HL-60/S4 treated with retinoic acid at 250 ng/mL for 4 days and 3 days (cell line): ENCODE data around the gene SCAMP1.

Experiments
- in situ Hi-C: fragments of 300-500 bp; cut with MboI; formaldehyde crosslinking; loops from 2 replicates; pipeline ENCODE4 v1.7.0; 2022; ENCODE audit warnings: low sequenced_read_pairs

Gene SCAMP1

DNA sequence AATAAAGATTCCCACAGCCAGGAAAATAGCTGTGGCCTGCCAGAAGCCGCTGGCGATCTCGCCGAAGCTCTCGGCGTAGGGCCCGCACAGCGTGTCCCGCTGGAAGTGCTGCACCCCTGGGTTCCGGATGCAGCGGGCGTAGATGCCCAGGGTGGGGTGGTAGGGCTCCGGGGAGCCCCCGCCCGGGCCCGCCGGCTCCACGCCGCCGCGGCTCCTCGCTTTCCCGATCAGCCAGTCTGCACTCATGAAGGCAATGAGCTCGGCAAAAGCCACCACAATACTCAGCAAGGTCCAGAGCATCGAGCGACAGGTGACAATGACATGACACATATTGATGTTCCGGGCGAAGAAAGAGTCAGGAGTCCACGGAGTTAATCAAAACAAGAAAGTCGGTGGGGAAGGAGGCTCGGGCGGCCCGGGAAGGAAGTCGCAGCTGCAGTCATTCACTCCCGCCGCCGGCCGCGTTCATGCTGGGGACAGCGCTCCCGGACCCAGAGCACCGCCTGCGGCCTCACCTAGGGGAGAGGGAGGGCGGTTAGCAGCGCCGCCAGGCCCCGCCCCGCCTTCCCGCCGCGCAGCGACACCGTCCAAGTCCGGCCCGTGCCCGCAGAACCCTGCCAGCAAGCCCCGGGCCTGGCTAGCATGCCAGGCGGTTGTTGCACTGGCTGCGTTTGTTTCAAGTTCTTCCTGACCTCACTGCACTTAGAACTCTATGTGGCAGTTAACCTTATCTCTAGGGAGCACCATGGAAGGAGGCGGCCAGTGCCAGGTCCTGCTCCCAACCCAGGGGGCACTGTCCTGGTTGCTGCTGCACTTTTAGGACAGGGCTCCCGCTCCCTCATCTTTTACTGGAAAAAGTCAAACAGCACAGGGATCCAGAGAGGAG is 149.7 kb downstream of the SCAMP1 start:
- in situ Hi-C loops: no loop called here

DNA sequence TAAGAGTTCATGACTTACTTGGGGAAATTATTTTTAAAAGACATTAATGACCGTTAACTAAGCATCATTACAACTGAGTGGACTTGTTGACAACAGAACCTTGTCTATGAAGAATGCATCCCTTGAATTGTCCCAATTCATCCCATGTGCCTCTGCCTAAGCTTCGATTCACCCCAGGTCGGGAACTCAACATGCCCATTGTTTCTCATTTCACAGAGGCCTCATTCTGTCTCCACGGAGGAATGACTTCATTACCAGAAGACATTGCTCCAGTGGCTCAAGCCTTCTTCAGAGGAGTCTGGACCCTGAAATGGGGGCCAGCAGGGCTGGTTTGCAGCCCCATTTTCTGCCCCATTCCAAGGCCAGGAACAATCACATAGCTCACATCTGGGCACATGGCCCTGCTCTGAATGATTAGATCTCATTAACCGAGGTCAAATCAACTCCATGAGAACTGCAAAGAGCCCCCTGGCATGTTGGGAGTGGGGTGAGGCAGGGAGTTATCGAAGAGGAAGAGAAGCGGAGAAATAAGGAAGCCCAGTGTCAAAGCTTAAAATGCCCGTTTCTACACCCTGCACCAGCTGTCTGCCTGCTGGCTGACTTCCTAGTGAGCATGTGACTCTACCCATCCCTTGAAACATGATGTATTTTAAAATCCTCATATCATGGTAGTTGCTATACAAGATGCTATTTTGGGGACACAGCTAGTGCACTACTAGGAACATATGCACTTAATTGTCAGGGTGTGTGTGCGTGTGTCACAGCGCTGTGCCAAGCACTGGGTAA is 150.9 kb downstream of the SCAMP1 start:
- in situ Hi-C loops: no loop called here

DNA sequence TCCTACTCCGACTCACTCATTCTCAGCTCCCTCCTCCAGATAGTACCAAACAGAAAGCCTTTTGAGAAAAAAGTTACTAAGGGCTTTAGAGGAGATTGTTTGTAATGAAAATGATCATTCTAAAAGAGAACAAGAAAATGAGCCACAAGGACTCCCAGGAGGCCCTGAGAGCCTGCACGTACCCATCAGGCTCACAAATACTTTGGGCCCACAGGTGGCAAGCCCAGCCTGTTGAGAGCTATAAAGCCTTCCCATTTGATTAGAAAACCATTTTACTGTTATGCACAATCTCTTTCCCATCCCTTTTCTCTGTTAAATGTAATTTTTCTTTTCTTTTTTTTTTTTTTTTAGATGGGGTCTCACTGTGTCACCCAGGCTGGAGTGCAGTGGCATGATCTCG is 152.0 kb downstream of the SCAMP1 start:
- in situ Hi-C loops: no loop called here

DNA sequence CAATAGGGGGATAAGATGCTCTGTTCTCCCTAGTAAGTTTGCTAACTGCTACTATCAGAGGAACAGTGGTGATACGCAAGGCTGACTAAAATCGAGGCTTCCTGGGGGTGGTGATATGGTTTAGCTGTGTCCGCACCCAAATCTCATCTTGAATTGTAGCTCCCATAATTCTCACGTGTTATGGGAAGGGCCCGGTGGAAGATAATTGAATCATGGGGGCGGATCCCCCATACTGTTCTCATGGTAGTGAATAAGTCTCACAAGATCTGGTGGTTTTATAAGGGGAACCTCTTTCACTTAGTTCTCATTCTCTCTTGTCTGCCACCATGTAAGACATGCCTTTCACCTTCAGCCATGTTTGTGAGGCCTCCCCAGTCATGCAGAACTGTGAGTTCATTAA is 153.0 kb downstream of the SCAMP1 start:
- in situ Hi-C loops: no loop called here

DNA sequence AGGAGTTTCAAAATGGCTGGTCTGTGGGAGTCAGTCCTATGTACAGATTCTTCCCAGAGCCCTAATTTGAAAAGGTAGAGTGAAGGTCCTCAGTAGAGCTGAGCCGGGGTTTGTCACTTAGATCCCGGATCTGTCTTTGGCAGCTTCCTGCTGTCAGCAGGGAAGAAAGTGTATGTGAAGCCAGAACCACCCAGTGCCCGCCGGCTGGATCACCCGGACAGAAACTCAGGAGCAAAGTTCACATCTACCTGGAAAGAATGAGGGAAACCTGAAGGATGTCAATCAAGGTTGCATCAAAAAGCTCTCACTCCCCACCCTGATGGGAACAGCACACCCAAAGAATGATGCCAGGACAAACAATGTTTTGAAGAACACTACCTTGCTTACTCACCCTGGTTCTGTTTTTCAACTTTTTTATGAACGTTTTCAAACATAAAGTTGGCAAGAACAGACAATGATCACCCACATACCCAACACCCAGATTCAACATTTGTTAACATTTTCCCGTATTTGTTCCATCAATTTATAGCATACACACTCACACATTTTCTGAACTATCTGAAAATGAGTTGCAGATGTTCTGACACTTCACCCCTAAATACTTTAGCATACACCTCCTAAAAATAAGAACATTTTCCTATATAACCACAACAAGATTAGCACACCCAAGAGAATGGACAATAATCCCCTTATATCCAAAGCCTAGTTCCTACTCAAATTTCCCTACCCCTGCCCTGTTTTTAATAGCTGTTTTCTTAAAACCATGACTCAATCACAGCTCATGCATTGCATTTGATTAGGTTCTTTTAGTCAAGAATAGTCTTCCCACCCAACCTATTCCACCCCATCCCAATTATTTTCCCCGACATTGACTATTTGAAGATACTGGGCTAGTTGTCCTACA is 154.3 kb downstream of the SCAMP1 start:
- in situ Hi-C loops: no loop called here

DNA sequence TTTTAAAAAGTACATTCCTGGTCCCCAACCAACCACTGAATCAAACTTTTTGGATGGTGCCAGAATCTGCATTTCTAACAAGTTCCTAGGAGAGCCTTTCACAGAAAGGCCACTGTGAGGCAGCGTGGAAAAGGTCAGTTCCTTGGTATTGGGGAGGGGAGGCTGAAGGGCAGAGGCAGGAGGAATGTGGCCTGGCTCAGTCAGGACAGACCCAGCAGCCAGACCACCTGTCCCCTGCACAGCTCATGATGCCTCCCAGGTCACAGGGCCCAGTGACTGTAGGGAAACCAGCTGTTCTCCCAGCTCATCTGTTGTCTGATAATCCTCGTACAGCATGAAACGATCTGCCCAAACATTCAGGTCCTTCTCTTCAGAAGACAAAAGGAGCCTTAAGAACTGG is 155.3 kb downstream of the SCAMP1 start:
- in situ Hi-C loops: no loop called here

DNA sequence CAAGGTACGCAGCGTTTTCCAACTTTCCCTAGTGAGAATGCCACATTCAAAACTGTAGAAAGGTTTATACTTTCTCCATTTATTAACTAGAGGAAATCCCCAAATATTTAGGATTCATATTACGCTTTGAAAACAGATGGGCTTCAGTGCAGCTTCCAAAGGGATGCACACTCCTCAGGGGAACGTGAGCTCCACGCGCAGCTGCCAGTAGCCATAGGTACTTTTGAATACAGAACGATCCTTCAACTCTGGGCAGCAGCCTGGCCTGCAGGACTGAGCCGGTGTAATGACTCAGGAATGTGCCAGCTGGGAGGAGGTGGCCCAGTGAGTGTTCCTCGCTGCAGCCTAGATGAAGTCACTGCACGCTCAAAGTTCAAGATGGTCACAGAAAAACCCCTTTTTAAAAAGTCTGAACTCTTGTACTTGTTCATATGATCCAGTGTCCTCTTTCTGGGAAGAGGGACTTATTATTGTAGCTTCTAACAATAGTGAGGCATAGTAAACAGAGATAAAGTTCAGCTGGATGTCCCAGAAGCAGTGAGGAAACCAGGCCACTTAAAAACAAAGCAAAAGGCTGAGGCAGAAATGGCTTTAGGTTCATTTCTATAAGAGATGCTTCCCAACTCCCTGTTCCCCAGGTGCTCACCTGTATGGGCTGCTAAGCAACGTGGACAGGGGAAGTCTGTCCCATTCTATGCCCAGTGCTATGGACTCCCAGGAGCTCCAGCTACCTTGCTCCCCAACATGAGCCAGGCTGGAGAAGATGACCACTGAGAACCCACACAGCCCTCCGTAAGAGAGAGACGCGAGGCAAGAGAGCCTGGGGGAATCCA is 158.2 kb downstream of the SCAMP1 start:
- in situ Hi-C loops: no loop called here

DNA sequence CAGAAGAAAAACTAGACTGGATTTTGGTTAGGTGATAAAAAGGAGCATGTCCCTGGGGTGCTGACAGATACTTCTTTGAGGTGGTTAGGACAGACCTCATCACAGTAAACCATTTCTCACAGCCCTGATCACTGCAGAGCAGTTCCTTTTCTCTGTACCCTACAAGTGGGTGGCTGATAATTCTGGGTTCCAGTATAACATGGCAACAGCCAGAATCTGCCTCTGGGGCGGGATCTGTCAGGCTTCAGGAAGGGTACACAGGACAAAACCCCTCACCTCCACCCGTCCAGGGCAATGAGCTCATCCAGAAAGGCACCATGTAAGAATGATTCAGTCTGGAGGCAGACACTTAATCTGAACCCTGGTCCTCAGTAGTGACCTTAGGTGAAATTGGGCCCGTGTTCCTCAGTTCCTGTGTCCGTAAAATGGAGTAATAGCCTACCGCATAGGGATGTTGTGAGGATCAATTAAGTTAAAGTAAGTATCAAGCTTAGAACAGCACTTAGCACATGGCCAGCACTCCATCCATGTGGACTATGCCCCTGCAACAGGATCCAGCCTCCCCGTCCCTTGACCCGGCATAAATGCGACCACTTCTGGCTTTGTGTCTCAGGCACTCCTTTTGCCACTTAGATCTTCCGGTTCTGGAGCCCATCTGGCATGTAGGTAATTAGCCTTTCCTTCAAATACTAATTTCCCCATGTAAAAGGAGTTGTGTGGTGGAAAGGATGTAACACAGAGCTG is 159.0 kb downstream of the SCAMP1 start:
- in situ Hi-C loops: no loop called here

DNA sequence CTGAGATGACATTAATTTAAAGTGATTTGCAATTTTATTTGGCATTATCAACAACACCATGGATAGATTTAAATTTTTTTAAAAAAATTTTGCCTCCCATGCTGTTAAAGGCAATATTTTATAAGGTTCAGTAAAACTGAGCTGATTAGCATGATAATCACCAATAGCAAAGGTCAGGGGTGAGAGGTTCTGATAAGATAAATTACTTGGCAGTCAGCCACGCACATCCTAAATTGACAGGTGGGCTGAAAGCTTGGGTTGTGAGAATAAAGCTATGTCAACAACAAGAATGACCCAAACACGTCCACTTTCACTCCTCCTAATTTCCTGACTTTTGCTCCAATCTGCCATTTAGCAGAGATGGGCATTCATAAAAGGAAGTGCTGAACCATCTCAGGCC is 161.0 kb downstream of the SCAMP1 start:
- in situ Hi-C loops: no loop called here

DNA sequence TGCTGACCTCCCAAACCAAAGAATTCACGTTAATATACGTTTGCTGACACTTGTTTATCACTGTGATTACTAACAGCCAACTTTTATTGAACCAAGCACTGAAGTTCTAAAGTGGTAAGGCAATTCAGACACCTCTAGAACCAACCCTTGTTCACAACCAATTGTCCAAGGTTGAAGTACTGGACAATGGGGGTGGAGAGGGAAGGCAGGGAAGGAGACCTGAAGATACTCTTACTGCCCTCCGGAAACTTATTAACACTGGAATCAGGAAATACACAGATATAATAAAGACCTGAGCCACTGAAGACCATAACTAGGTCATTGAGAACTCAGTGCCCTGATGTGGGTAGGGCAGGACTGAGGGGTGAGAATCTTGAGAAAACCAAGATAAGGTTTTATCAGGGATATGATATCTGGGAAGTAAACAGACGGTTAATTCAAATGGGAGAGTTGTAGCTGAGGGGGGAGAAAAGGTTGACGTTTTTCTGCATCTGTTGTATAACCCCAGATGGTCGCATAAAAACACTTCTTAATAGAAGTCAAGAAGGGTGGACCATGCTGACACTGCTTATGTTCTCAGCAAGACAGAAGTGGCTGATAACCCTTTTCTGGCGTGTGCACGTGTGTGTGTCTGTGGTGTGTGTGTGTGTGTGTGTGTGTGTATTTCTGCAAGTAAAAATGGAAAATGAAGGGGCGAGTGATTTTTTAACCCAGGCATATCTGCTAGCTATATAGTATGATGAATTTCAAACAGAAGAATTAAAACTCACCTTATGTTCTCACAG is 162.3 kb downstream of the SCAMP1 start:
- in situ Hi-C loops: no loop called here

DNA sequence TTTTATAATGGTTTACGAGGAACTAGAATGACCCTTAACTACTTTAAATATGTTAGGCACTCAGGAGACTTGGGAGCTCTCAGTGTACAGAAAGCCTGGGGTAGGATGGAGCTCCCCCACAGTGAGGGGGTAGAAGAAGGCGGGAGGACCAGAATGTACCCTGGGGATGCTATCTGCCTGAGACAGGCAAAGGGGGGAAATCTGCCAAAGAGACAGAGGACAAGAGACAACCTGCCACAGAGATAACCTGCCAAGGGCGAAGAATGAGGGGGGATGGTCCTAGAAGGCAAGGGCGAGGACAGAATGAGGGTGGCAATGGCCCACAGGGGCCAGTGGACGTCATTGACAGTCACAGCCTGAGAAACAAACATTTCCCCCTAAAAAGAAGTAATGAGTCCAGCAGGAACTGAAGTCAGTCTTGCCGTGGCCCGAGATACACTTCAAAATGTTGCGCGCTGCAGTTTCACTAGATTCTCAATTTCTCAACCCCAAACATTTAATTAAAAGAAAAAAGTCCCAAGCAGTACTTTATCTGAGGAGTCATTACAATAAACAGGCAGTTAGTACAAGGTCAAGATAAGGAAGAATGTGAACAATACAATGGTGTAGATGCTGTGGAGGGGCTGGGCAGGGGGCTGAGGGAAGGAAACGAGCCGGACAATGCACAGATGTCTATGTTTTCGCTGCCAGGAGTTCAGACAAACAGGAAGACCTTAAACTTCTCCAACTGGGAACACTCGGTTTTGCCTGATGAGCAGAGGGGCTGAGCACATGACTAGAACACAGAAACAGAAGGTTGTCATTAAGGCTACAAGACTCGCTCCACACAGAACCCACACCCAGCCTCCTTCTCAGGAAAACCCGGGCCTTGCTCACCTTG is 163.1 kb downstream of the SCAMP1 start:
- in situ Hi-C loops: no loop called here

DNA sequence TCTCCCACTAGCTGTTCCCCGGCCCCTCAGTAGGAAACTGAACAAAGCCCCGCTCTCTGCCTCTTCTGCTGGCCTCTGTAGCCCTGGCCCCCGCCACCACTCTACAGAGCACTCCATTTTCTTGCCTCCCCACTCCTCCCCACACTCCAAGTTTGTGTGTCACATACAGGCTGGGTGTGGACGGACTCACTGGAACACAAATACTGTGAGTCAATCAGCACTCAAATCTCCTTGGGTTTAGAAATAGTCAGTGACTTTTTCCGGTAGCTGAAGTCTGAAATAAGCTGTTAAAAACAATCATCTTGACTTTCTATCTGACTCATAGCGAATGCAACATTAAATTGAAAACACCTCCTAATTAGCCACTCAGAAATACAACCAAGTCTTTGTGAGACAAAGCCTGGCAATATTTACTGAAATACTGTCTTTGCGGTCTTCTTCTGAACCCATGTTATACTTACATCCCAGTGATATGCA is 165.7 kb downstream of the SCAMP1 start:
- in situ Hi-C loops: no loop called here

DNA sequence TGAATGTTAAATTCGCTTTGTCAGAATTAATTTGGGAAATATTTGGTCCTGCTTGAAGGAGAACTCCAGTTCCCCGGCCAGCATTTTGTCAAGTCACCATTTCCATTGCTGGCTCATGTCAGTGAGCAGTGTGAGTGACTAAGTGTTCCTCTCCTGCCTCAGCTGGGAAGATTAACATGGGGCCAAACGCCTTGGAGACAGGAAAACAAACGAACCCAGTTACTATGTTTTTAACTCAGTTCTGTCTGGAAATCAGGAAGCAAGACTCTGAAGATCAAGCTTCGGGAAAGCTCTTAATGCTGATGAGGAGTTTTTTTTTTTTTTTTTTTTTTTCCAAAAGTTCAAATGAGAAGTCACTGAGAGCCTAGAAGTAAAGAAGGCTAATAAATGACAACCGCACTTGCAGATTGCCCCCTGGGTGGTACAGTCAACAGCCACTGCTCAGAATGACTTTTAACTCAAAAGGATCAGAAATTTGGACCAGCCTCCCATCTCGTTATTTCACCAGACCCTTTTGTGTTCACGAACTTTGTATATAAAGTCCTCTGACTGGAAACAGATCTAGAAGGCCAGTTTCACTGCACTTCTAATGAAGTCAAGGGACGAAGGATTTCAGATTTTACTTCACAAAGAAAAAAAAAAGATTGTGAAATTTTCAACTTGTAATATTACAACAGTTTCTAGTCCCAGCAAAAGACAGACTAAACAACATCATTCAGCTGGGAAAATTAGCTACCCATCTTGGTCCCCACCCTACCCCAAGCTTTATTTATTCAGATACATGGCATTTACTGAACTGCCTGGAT is 166.8 kb downstream of the SCAMP1 start:
- in situ Hi-C loops: no loop called here

DNA sequence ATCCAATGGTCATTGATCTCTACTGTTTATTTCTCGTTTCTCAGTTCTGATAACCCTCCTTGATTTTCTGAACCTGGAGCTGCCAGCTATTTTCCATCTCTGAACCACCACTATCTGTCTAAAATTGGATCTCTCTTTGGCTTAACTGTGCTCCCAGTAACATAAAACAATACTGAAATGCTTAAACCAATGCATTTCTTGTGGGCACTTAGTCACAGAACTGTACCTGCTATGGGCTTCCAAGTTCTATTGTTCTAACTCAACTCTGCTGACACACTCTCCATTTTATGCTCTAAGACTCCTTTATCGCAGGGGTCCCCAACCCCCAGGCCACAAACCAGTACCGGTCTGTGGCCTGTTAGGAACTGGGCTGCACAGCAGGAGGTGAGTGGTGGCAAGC is 167.5 kb downstream of the SCAMP1 start:
- in situ Hi-C loops: no loop called here
